GM12872 (cell line): ENCODE measurements around the gene PAOX.
"Not testable (repeated sequence)": the region's sequence is repeated elsewhere in the genome, so short reads cannot be mapped to it uniquely, and the experiment has no call there.

Source experiments
- CTCF ChIP-seq: IDR thresholded peaks from 3 replicates; pipeline ENCODE4 v1.5.1; 2011; ENCODE audit warnings: low read depth, mild to moderate bottlenecking, low read length, moderate library complexity; ENCODE audit not compliant: insufficient read depth

Gene PAOX

GRCh38 chr10:133424601-133425000 is 45.5 kb downstream of the PAOX start, which contains the start of gene SPRN:
Gene SPRN (minus strand): TSS chr10:133424625. CDS start chr10:133423681, 944 bp downstream.
- not testable (repeated sequence) for TF ChIP-seq CTCF

- peak; percentile 62; the same call in 2 of the 3 replicates for TF ChIP-seq CTCF
Measured at GRCh38 chr10:133438711-133439273, 59.7 kb downstream of the PAOX start.

- TF ChIP-seq CTCF = no peak
Measured at GRCh38 chr10:133439517-133440461, 60.7 kb downstream of the PAOX start.

- no peak for TF ChIP-seq CTCF
Measured at GRCh38 chr10:133440633-133441285, 61.7 kb downstream of the PAOX start.
